Caco-2 (cell line): ENCODE data around the gene RNFT2. TPM values are rescaled to one million over a fixed set of nuclear protein-coding genes. Genes with fewer than 3 reads are reported as not detected.

Experiments used
- BruUV-seq: library from RNA; stranded (reverse); fragments of 400-500 nt; replicated peaks from 2 replicates; lab custom pipeline; 2021; lab: Mats Ljungman, UMichigan
- CTCF ChIA-PET: fragments of 300-600 bp; sonication (Branson Sonifier 250); formaldehyde crosslinking; loops from one replicate; lab custom pipeline; 2022; ENCODE audit warnings: antibody characterized with exemption; lab: Charles Lee
- POLR2A ChIA-PET: fragments of 300-600 bp; sonication (Branson Sonifier 250); formaldehyde crosslinking; loops from one replicate; lab custom pipeline; 2022; ENCODE audit warnings: antibody characterized with exemption; lab: Charles Lee
- DNase-seq, 2 experiments: peaks; one replicate each; pipeline versions ENCODE4 v3.0.0 to v3.0.0-alpha.2; 2020 to 2022
- H3K27me3 ChIP-seq: replicated peaks from 2 replicates; pipeline ENCODE4 v1.6.0; 2011; ENCODE audit warnings: low read length; ENCODE audit not compliant: control insufficient read depth, insufficient read depth
- H3K36me3 ChIP-seq: 2 replicates; pipeline ENCODE4 v1.5.1; 2011; ENCODE audit warnings: low read length; ENCODE audit not compliant: control insufficient read depth, insufficient read depth
- H3K4me1 ChIP-seq: fragments of 250-450 bp; sonication (Bioruptor Pico); 2 replicates; pipeline ENCODE4 v1.5.1; 2020; ENCODE audit warnings: mild to moderate bottlenecking
- H3K4me3 ChIP-seq: 2 replicates; pipeline ENCODE4 v1.5.1; 2011; ENCODE audit warnings: low read depth, mild to moderate bottlenecking, control low read depth, low read length
- H3K9me3 ChIP-seq: fragments of 250-450 bp; sonication (Bioruptor Pico); 2 replicates; pipeline ENCODE4 v1.5.1; 2020; ENCODE audit warnings: mild to moderate bottlenecking, moderate library complexity
- H3K27ac Mint-ChIP-seq: one replicate; pipeline ENCODE4 v1.8.0; 2022; ENCODE audit warnings: mixed read lengths; ENCODE audit not compliant: unreplicated experiment
- H3K27me3 Mint-ChIP-seq: one replicate; pipeline ENCODE4 v1.8.0; 2022; ENCODE audit warnings: mixed read lengths; ENCODE audit not compliant: insufficient read depth, unreplicated experiment
- H3K36me3 Mint-ChIP-seq: one replicate; pipeline ENCODE4 v1.8.0; 2022; ENCODE audit warnings: mild to moderate bottlenecking, mixed read lengths; ENCODE audit not compliant: insufficient read depth, unreplicated experiment
- H3K4me1 Mint-ChIP-seq: one replicate; pipeline ENCODE4 v1.8.0; 2022; ENCODE audit warnings: low read depth, mixed read lengths; ENCODE audit not compliant: unreplicated experiment
- H3K4me3 Mint-ChIP-seq: one replicate; pipeline ENCODE4 v1.8.0; 2022; ENCODE audit warnings: mild to moderate bottlenecking, moderate library complexity, mixed read lengths; ENCODE audit not compliant: unreplicated experiment
- H3K9me3 Mint-ChIP-seq: one replicate; pipeline ENCODE4 v1.8.0; 2022; ENCODE audit warnings: mixed read lengths; ENCODE audit not compliant: unreplicated experiment
- intact Hi-C: fragments of 100-400 bp; cut with micrococcal nuclease; formaldehyde crosslinking; loops from one replicate; pipeline ENCODE4 v1.10.0; 2022; ENCODE audit not compliant: unreplicated experiment
- total RNA-seq: library from RNA; stranded (reverse); gene quantifications from 2 replicates; pipeline ENCODE4 v1.2.3, GENCODE V29; 2022
- TF ChIP-seq, protein P1 (sequence below), 2 experiments: fragments of 200-600 bp in 1 of 2; IDR thresholded peaks; 1 replicate in 1 of 2; 2 replicates in 1 of 2; pipeline versions ENCODE4 v1.5.1 to v1.8.0; 2011 to 2022; ENCODE audit warnings: antibody characterized with exemption in 1 of 2, control low read depth in 1 of 2, inconsistent platforms in 1 of 2, low read depth in 1 of 2, low read length in 1 of 2, mild to moderate bottlenecking in 1 of 2, moderate library complexity in 1 of 2; ENCODE audit not compliant: insufficient read depth in 1 of 2, severe bottlenecking in 1 of 2, unreplicated experiment in 1 of 2

The RNFT2 gene
- total RNA-seq, 1 experiment from 2014 or later = 11.6 TPM

DNA sequence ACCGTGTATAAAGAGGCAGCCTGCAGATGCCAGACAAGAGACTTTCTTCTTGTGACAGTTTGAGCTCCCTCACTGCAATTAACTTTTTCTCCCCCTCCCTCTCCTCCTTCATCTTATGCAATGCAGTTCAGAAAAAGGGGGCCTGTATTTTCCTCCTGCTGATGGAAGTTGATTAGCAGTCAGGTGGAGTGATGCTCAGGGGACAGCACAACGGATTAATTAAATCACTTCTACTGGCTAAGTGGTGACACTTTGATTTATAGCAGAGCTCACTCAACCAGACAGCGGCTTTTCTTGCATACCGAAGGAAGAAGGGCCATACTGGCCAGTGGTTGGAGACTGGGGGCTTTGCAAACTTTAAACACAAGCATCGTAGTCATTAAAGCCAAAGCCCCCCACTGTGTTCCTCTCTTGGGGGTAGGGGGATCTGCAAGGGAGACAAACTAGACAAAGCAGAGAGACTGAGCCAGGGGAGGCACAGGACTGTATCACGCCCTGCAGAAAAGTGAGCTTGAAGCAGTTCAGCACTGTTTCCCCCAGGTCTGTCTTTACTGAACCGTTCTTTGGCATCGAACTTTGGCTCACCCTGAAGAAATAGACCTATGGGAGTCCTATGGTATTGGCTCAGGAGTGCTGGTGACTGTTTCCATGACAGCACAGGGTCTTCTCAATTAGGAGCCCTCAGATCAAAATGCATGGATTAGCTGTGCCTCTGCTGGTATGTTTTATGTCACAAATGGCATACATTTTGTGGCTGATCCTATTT, 48.0 kb upstream of the RNFT2 start:
- BruUV-seq = no TSS peak
- POLR2A ChIA-PET = interaction anchor here (0.5 kb wide), 1 partner anchor 766 kb away, joined by 10 read pairs; no protein-coding TSS in a partner anchor
- H3K4me3 Mint-ChIP-seq = no peak overlapping the region

DNA sequence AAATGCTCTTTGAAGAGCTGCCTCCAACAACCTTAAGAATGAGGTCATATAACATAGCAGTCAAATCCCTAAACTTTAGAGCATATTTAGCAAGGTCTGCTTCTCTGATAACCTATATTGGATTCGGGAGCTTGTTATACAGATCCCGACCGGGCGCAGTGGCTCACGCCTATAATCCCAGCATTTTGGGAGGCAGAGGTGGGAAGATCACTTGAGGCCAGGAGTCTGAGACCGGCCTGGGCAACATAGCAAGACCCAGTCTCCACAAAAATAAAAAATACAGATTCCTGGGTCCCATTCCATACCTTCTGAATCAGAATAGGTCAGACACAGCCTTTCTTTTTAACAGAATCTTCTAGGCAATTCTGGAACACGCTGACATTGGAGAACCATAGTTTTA, 46.9 kb upstream of the RNFT2 start:
- TF ChIP-seq, protein P1, sequence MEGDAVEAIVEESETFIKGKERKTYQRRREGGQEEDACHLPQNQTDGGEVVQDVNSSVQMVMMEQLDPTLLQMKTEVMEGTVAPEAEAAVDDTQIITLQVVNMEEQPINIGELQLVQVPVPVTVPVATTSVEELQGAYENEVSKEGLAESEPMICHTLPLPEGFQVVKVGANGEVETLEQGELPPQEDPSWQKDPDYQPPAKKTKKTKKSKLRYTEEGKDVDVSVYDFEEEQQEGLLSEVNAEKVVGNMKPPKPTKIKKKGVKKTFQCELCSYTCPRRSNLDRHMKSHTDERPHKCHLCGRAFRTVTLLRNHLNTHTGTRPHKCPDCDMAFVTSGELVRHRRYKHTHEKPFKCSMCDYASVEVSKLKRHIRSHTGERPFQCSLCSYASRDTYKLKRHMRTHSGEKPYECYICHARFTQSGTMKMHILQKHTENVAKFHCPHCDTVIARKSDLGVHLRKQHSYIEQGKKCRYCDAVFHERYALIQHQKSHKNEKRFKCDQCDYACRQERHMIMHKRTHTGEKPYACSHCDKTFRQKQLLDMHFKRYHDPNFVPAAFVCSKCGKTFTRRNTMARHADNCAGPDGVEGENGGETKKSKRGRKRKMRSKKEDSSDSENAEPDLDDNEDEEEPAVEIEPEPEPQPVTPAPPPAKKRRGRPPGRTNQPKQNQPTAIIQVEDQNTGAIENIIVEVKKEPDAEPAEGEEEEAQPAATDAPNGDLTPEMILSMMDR (IDR thresholded peaks at IDR 0.05; ENCODE audit: insufficient read depth in 1 of 2, low read depth in 1 of 2, low read length in 1 of 2, severe bottlenecking in 1 of 2, unreplicated experiment in 1 of 2) = no peak
- Histone ChIP-seq H3K27me3 (no peaks in the 10 kb centered on the region; the same call in 1 of the 2 replicates), H3K36me3 (no peaks in the 10 kb centered on the region), H3K4me3 (no peak overlapping the region), H3K4me1 (no peaks in the 10 kb centered on the region), H3K9me3 (no peaks in the 10 kb centered on the region)
- ChIA-PET POLR2A (no interaction called here), CTCF (no interaction called here)
- DNase-seq = no peak
- Mint-ChIP-seq H3K4me3 (no peak overlapping the region), H3K27me3 (no peaks in the 10 kb centered on the region), H3K9me3 (no peaks in the 10 kb centered on the region), H3K27ac (no peak overlapping the region), H3K4me1 (peaks cover 10% of the 10 kb centered on the region), H3K36me3 (no peaks in the 10 kb centered on the region)
- no TSS peak for BruUV-seq
- intact Hi-C loops = no loop called here

More for the DNA sequence above, 48.0 kb upstream of the RNFT2 start:
- H3K27ac Mint-ChIP-seq = no peak overlapping the region
- no peaks in the 10 kb centered on the region for H3K9me3 ChIP-seq
- H3K9me3 Mint-ChIP-seq = no peaks in the 10 kb centered on the region
- TF ChIP-seq, protein P1 (IDR thresholded peaks at IDR 0.05; ENCODE audit: insufficient read depth in 1 of 2, low read depth in 1 of 2, low read length in 1 of 2, severe bottlenecking in 1 of 2, unreplicated experiment in 1 of 2) = no peak
- H3K36me3 Mint-ChIP-seq = no peaks in the 10 kb centered on the region
- intact Hi-C loops = no loop called here
- DNase-seq = no peak
- CTCF ChIA-PET = interaction anchor here (0.7 to 0.9 kb wide), 2 partner anchors 16 to 407 kb away, joined by 3 read pairs; no protein-coding TSS in a partner anchor
- peaks cover 6% of the 10 kb centered on the region for H3K4me1 Mint-ChIP-seq
- H3K27me3 ChIP-seq = no peaks in the 10 kb centered on the region; the same call in 1 of the 2 replicates
- H3K4me3 ChIP-seq = no peak overlapping the region
- H3K27me3 Mint-ChIP-seq = no peaks in the 10 kb centered on the region
- no peaks in the 10 kb centered on the region for H3K4me1 ChIP-seq
- H3K36me3 ChIP-seq = no peaks in the 10 kb centered on the region

DNA sequence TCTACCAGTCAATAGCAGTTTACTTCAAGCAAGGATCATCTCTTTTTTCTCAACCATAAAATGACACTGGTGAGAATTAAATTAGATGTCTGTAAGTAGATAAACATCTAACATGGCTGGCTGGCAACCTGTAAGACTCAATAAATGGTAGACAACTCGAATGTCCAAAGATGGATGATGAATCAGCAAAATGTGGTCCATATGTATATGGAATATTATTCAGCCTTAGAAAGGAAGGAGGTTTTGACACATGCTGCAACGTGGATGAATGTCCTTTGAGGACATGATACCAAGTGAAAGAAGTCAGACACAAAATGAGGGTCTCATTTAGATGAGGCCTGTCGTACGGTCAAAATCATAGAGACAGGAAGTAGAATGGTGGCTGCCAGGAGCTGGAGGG, 46.5 kb upstream of the RNFT2 start:
- Mint-ChIP-seq H3K4me1 (peaks cover 15% of the 10 kb centered on the region), H3K36me3 (no peaks in the 10 kb centered on the region), H3K27me3 (no peaks in the 10 kb centered on the region), H3K27ac (no peak overlapping the region), H3K9me3 (no peaks in the 10 kb centered on the region), H3K4me3 (no peak overlapping the region)
- no peak overlapping the region for H3K4me3 ChIP-seq
- intact Hi-C loops = no loop called here
- ChIA-PET CTCF (no interaction called here), POLR2A (no interaction called here)
- no peaks in the 10 kb centered on the region for H3K9me3 ChIP-seq
- BruUV-seq = no TSS peak
- TF ChIP-seq, protein P1 (IDR thresholded peaks at IDR 0.05; ENCODE audit: insufficient read depth in 1 of 2, low read depth in 1 of 2, low read length in 1 of 2, severe bottlenecking in 1 of 2, unreplicated experiment in 1 of 2) = no peak
- H3K36me3 ChIP-seq = no peaks in the 10 kb centered on the region
- DNase-seq = no peak
- no peaks in the 10 kb centered on the region for H3K4me1 ChIP-seq
- H3K27me3 ChIP-seq = no peaks in the 10 kb centered on the region; the same call in 1 of the 2 replicates
